ENCODE measurements around the gene SNX33. TPM values are rescaled to one million over a fixed set of nuclear protein-coding genes. Genes with fewer than 3 reads are reported as not detected.

Gene SNX33
- 10.8 and 11.0 TPM in 2 replicates for total RNA-seq (2016; rRNA removed; fragmentation: Illumina TruSeq; extraction: Trizol)
- total RNA-seq (2016; cell fraction: cytosol; rRNA removed; fragmentation: Illumina TruSeq; extraction: Trizol; ENCODE audit: low read depth) = 0.71 and 0.91 TPM in 2 replicates
- total RNA-seq (2016; cell fraction: insoluble cytoplasmic fraction; rRNA removed; fragmentation: Illumina TruSeq; extraction: Trizol) = 7.9 and 10.3 TPM in 2 replicates
- 3.9 and 4.8 TPM in 2 replicates for total RNA-seq (2016; cell fraction: membrane; rRNA removed; fragmentation: Illumina TruSeq; extraction: Trizol)
- 10.1 and 11.4 TPM in 2 replicates for total RNA-seq (2016; cell fraction: nucleus; rRNA removed; fragmentation: Illumina TruSeq; extraction: Trizol)
- 11.6 and 18.9 TPM in 2 replicates for polyA plus RNA-seq (2011; rRNA removed)
- polyA plus RNA-seq (2011; cell fraction: cytosol; rRNA removed) = 9.3 and 11.8 TPM in 2 replicates
- polyA plus RNA-seq (2011; cell fraction: nucleus; rRNA removed) = 50.4 and 52.6 TPM in 2 replicates
- polyA plus RNA-seq (2012) = 12.7 and 13.6 TPM in 2 replicates
- polyA plus RNA-seq (2016; cell fraction: cytosol; fragmentation: Illumina TruSeq; extraction: Trizol; ENCODE audit: low read depth) = 0.63 and 0.86 TPM in 2 replicates
- polyA plus RNA-seq (2016; cell fraction: insoluble cytoplasmic fraction; fragmentation: Illumina TruSeq; extraction: Trizol; ENCODE audit: low read depth) = 9.7 and 12.3 TPM in 2 replicates
- 2.5 and 3.6 TPM in 2 replicates for polyA plus RNA-seq (2016; cell fraction: membrane; fragmentation: Illumina TruSeq; extraction: Trizol; ENCODE audit: low read depth)
- polyA plus RNA-seq (2016; cell fraction: nucleus; fragmentation: Illumina TruSeq; extraction: Trizol; ENCODE audit: insufficient read depth, low read depth) = 19.1 and 19.2 TPM in 2 replicates
- polyA minus RNA-seq (2011; rRNA and poly(A)+ RNA removed; ENCODE audit: low replicate concordance) = 26.7 and 38.9 TPM in 2 replicates
- polyA minus RNA-seq (2011; cell fraction: cytosol; rRNA and poly(A)+ RNA removed) = 13.9 and 19.9 TPM in 2 replicates
- 21.4 and 25.6 TPM in 2 replicates for polyA minus RNA-seq (2011; cell fraction: nucleus; rRNA and poly(A)+ RNA removed)
- percentile 69 among the genes with signal in this experiment for Bru-seq, nascent RNA
- percentile 69 among the genes with signal in this experiment for BruChase-seq, experiment 1, labeled RNA remaining after a 6-hour chase
- BruChase-seq, experiment 2, labeled RNA remaining after a 2-hour chase = percentile 80 among the genes with signal in this experiment
- long read RNA-seq, experiment 1, full-length matches to known transcripts = 3 of 5 reads
- long read RNA-seq, experiment 1, partial matches to known transcripts = 2 of 5 reads
- long read RNA-seq, experiment 1, other reads (novel, unspliced or antisense) = 0 of 5 reads
- long read RNA-seq, experiment 2, full-length matches to known transcripts = 24 of 38 reads
- long read RNA-seq, experiment 2, partial matches to known transcripts = 0 of 38 reads
- long read RNA-seq, experiment 2, other reads (novel, unspliced or antisense) = 14 of 38 reads

GRCh38 chr15:75647370-75648155 is at the start of gene SNX33:
Gene SNX33, plus strand, starts transcription at chr15:75647912. Its CDS starts 1,191 bp downstream, at chr15:75649103.
- Histone ChIP-seq H3K79me2 (ENCODE audit: insufficient read depth, low read length) (peaks cover 51% of the 10 kb centered on the region), H2AFZ (ENCODE audit: low read length) (peak within 1 kb of the TSS; percentile 59), H3K27ac (ENCODE audit: extremely low read length, insufficient read depth, low read length) (peak within 1 kb of the TSS; percentile 98), H3K9me3 (ENCODE audit: low read length) (no peaks in the 10 kb centered on the region), H3K4me3 (replicated peaks in 1 of 3; ENCODE audit: insufficient read depth in 1 of 3, low read depth in 2 of 3, low read length in 3 of 3) (peak within 1 kb of the TSS; percentile 83 to 96 (median 93)), H3K4me2 (ENCODE audit: low read depth, low read length) (peak within 1 kb of the TSS; percentile 97), H4K20me1 (ENCODE audit: insufficient read depth, low read length) (peaks cover 7% of the 10 kb centered on the region; the same call in 1 of the 2 replicates), H3K4me1 (ENCODE audit: insufficient read depth, low read length) (peaks cover 50% of the 10 kb centered on the region), H3K36me3 (replicated peaks in 1 of 2; ENCODE audit: control insufficient read depth in 1 of 2, insufficient read depth in 2 of 2, low read length in 2 of 2) (no peaks in the 10 kb centered on the region), H3K9ac (ENCODE audit: insufficient read depth, low read depth, low read length) (peak within 1 kb of the TSS; percentile 89), H3K27me3 (ENCODE audit: control insufficient read depth in 1 of 2, insufficient read depth in 2 of 2, low read length in 2 of 2) (peaks cover 0 to 2% of the 10 kb centered on the region in 2 experiments; a peak in 1 of 5 replicates)
- ATAC-seq (peak; percentile 74), FAIRE-seq (peak; percentile 60), DNase-seq (ENCODE audit: low spot score) (peak; percentile 78)
- in situ Hi-C loops (cut with HindIII; ENCODE audit: extremely low pct_ligation_motif_present, low pct_unique_long_range_greater_than_20kb) (loop anchor here (5.0 to 10.0 kb wide), 2 partner anchors 35 to 283 kb away; partner anchors contain the start of gene MAN2C1), intact Hi-C loops (cut with micrococcal nuclease; ENCODE audit: unreplicated experiment) (loop anchor here (2.0 kb wide), 1 partner anchor 35 kb away; no protein-coding TSS in a partner anchor)
- CTCF ChIA-PET (ENCODE audit: low intra/inter-chr PET ratio, low total read pairs) = no interaction called here
- BruUV-seq (replicated peaks) = no TSS peak
- 2% methylated on average over 13 of the region's 76 CpGs for WGBS (ENCODE audit: low lambda C conversion rate)
- POLR2A ChIA-PET = interaction anchor here (0.9 to 2.6 kb wide), 19 partner anchors 9 to 279 kb away, joined by 3 to 39 read pairs (median 6); partner anchors contain the start of genes IMP3, MAN2C1, PTPN9 and SIN3A
- TF ChIP-seq HNRNPK (IDR thresholded peaks at IDR 0.05; ENCODE audit: low read depth, low read length, poor library complexity, severe bottlenecking) (peak; percentile 100), ZUFSP (CRISPR knock-in tag; IDR thresholded peaks at IDR 0.05; ENCODE audit: borderline replicate concordance) (no peak), MYNN (CRISPR knock-in tag; IDR thresholded peaks at IDR 0.05; ENCODE audit: low read depth) (no peak), TSC22D2 (CRISPR knock-in tag; IDR thresholded peaks at IDR 0.05; ENCODE audit: borderline replicate concordance) (no peak), HOXD1 (CRISPR knock-in tag; IDR thresholded peaks at IDR 0.05) (no peak), ZNF251 (CRISPR knock-in tag; IDR thresholded peaks at IDR 0.05) (no peak), MXD1 (CRISPR knock-in tag; IDR thresholded peaks at IDR 0.05) (peak; percentile 16; the same call in 1 of the 2 replicates), U2AF2 (IDR thresholded peaks at IDR 0.05; ENCODE audit: low read depth, low read length) (no peak), ZBTB49 (CRISPR knock-in tag; IDR thresholded peaks at IDR 0.05; ENCODE audit: borderline replicate concordance) (no peak), ZNF598 (CRISPR knock-in tag; IDR thresholded peaks at IDR 0.05; ENCODE audit: borderline replicate concordance) (no peak), PHF5A (CRISPR knock-in tag; IDR thresholded peaks at IDR 0.05; ENCODE audit: low read depth, unreplicated experiment) (peak; percentile 17), ZNF253 (CRISPR knock-in tag; IDR thresholded peaks at IDR 0.05; ENCODE audit: borderline replicate concordance) (0 out of 2 replicates have a peak, but pooled peaks have one; percentile 53)
